ENCODE results near the gene ATN1.

The ATN1 gene

GRCh38 chr12:6943722-6944380 lies 16.1 kb downstream of the ATN1 start, which contains the start of the genes C12orf57 and RNU7-1:
Gene C12orf57, plus strand, starts transcription at chr12:6944022. Its CDS starts 100 bp downstream, at chr12:6944122.
Gene RNU7-1, plus strand, starts transcription at chr12:6943816.
- DNase-seq (ENCODE audit: low spot score in 2 of 2) (peak in 1 of 2 donors; percentile 89), ATAC-seq (peak; percentile 81)
- H3K36me3 Mint-ChIP-seq = peaks cover 86% of the 10 kb centered on the region
- H3K4me1 Mint-ChIP-seq = peaks cover 82% of the 10 kb centered on the region
- peak within 1 kb of the TSS; percentile 80 for H3K4me3 Mint-ChIP-seq
- H3K9me3 Mint-ChIP-seq = no peaks in the 10 kb centered on the region
- H3K27ac Mint-ChIP-seq = peak within 1 kb of the TSS; percentile 99

GRCh38 chr12:6944381-6945186 lies 16.8 kb downstream of the ATN1 start:
- Mint-ChIP-seq H3K9me3 (no peaks in the 10 kb centered on the region), H3K36me3 (peaks cover 84% of the 10 kb centered on the region), H3K4me3 (peak overlapping the region; percentile 80), H3K27ac (peak overlapping the region; percentile 99), H3K4me1 (peaks cover 82% of the 10 kb centered on the region)
- DNase-seq (ENCODE audit: low spot score in 2 of 2) = peak; percentile 76 to 94
- peak; percentile 72 for ATAC-seq

GRCh38 chr12:6945613-6946012 lies 17.9 kb downstream of the ATN1 start:
- peak overlapping the region; percentile 80 for H3K4me3 Mint-ChIP-seq
- DNase-seq (ENCODE audit: low spot score in 2 of 2) = no peak

GRCh38 chr12:6946033-6946919 lies 18.5 kb downstream of the ATN1 start:
- peaks cover 87% of the 10 kb centered on the region for H3K4me1 Mint-ChIP-seq
- peak overlapping the region; percentile 80 for H3K4me3 Mint-ChIP-seq
- H3K27ac Mint-ChIP-seq = peak overlapping the region; percentile 99
- H3K9me3 Mint-ChIP-seq = no peaks in the 10 kb centered on the region
- ATAC-seq (no peak), DNase-seq (ENCODE audit: low spot score in 2 of 2) (peak in 1 of 2 donors; percentile 76)
- H3K36me3 Mint-ChIP-seq = peaks cover 71% of the 10 kb centered on the region

More at GRCh38 chr12:6945613-6946012, 17.9 kb downstream of the ATN1 start:
- no peak for ATAC-seq
- peak overlapping the region; percentile 99 for H3K27ac Mint-ChIP-seq
- H3K36me3 Mint-ChIP-seq = peaks cover 78% of the 10 kb centered on the region
- peaks cover 85% of the 10 kb centered on the region for H3K4me1 Mint-ChIP-seq
- no peaks in the 10 kb centered on the region for H3K9me3 Mint-ChIP-seq

- Mint-ChIP-seq H3K27ac (peak overlapping the region; percentile 99), H3K9me3 (no peaks in the 10 kb centered on the region), H3K4me1 (peaks cover 87% of the 10 kb centered on the region), H3K4me3 (peak overlapping the region; percentile 80), H3K36me3 (peaks cover 71% of the 10 kb centered on the region)
- ATAC-seq (no peak), DNase-seq (ENCODE audit: low spot score in 2 of 2) (no peak)
These were observed 19.2 kb downstream of the ATN1 start for GRCh38 chr12:6946920-6947374.

GRCh38 chr12:6947615-6948014 lies 19.9 kb downstream of the ATN1 start:
- Mint-ChIP-seq H3K36me3 (peaks cover 71% of the 10 kb centered on the region), H3K27ac (peak overlapping the region; percentile 99), H3K9me3 (no peaks in the 10 kb centered on the region), H3K4me1 (peaks cover 81% of the 10 kb centered on the region), H3K4me3 (peak overlapping the region; percentile 80)
- ATAC-seq = no peak
- DNase-seq (ENCODE audit: low spot score in 2 of 2) = no peak

GRCh38 chr12:6948873-6949594 lies 21.3 kb downstream of the ATN1 start:
- H3K4me1 Mint-ChIP-seq = peaks cover 78% of the 10 kb centered on the region
- ATAC-seq (peak; percentile 1), DNase-seq (ENCODE audit: low spot score in 2 of 2) (no peak)
- H3K36me3 Mint-ChIP-seq = peaks cover 71% of the 10 kb centered on the region
- peak overlapping the region; percentile 80 for H3K4me3 Mint-ChIP-seq
- no peaks in the 10 kb centered on the region for H3K9me3 Mint-ChIP-seq
- peak overlapping the region; percentile 99 for H3K27ac Mint-ChIP-seq

GRCh38 chr12:6950401-6950801 lies 22.6 kb downstream of the ATN1 start:
- H3K9me3 Mint-ChIP-seq = no peaks in the 10 kb centered on the region
- peak overlapping the region; percentile 99 for H3K27ac Mint-ChIP-seq
- peak in 1 of 2 donors; percentile 73 for DNase-seq (ENCODE audit: low spot score in 2 of 2)
- peak; percentile 27 for ATAC-seq
- H3K4me1 Mint-ChIP-seq = peaks cover 81% of the 10 kb centered on the region
- peak overlapping the region; percentile 80 for H3K4me3 Mint-ChIP-seq
- peaks cover 71% of the 10 kb centered on the region for H3K36me3 Mint-ChIP-seq

- Mint-ChIP-seq H3K36me3 (peaks cover 71% of the 10 kb centered on the region), H3K27ac (peak within 1 kb of the TSS; percentile 99), H3K4me1 (peaks cover 81% of the 10 kb centered on the region), H3K9me3 (no peaks in the 10 kb centered on the region), H3K4me3 (peak within 1 kb of the TSS; percentile 80)
- ATAC-seq = peak; percentile 46
- DNase-seq (ENCODE audit: low spot score in 2 of 2) = peak in 1 of 2 donors; percentile 78
These were observed 23.2 kb downstream of the ATN1 start, which contains the start of gene PTPN6 for GRCh38 chr12:6950811-6951540. Gene PTPN6, plus strand, starts transcription at chr12:6951356. Its CDS starts 157 bp downstream, at chr12:6951513.

- peak overlapping the region; percentile 80 for H3K4me3 Mint-ChIP-seq
- H3K36me3 Mint-ChIP-seq = peaks cover 71% of the 10 kb centered on the region
- H3K9me3 Mint-ChIP-seq = no peaks in the 10 kb centered on the region
- H3K4me1 Mint-ChIP-seq = peaks cover 81% of the 10 kb centered on the region
- peak overlapping the region; percentile 99 for H3K27ac Mint-ChIP-seq
- DNase-seq (ENCODE audit: low spot score in 2 of 2) (no peak), ATAC-seq (no peak)
These were observed 23.9 kb downstream of the ATN1 start for GRCh38 chr12:6951551-6952120.

GRCh38 chr12:6952121-6952862 lies 24.5 kb downstream of the ATN1 start:
- DNase-seq (ENCODE audit: low spot score in 2 of 2) (no peak), ATAC-seq (no peak)
- Mint-ChIP-seq H3K36me3 (peaks cover 71% of the 10 kb centered on the region), H3K4me1 (peaks cover 81% of the 10 kb centered on the region), H3K27ac (peak overlapping the region; percentile 99), H3K9me3 (no peaks in the 10 kb centered on the region), H3K4me3 (peak overlapping the region; percentile 80)

- DNase-seq (ENCODE audit: low spot score in 2 of 2) (peak in 1 of 2 donors; percentile 70), ATAC-seq (no peak)
- peaks cover 75% of the 10 kb centered on the region for H3K36me3 Mint-ChIP-seq
- H3K27ac Mint-ChIP-seq = peak overlapping the region; percentile 99
- peaks cover 81% of the 10 kb centered on the region for H3K4me1 Mint-ChIP-seq
- no peaks in the 10 kb centered on the region for H3K9me3 Mint-ChIP-seq
- peak overlapping the region; percentile 80 for H3K4me3 Mint-ChIP-seq
These were observed 25.2 kb downstream of the ATN1 start for GRCh38 chr12:6952863-6953441.
